B cell (primary cell): Measurements from ENCODE around the gene DHX9.

ENCODE experiments used
- CTCF ChIP-seq: fragments of 200-600 bp; IDR thresholded peaks from one replicate; pipeline ENCODE4 v1.8.0; 2022; ENCODE audit warnings: antibody characterized with exemption, mild to moderate bottlenecking
- EZH2 ChIP-seq: IDR thresholded peaks from 2 replicates; pipeline ENCODE4 v1.6.1; 2012; ENCODE audit warnings: borderline replicate concordance, low read depth, mild to moderate bottlenecking, moderate library complexity, low read length; ENCODE audit not compliant: insufficient read depth, poor library complexity, severe bottlenecking

- TF ChIP-seq CTCF (no peak), EZH2 (no peak)
Measured at GRCh38 chr1:182794091-182794490, 45.1 kb upstream of the DHX9 start.
